HG02885 (cell line): ENCODE measurements around the gene PGLYRP2.

Experiments used
- ATAC-seq: cut with Tn5 transposase; IDR thresholded peaks from one replicate; pipeline ENCODE4 v1.9.1; 2021; ENCODE audit warnings: mild to moderate bottlenecking; ENCODE audit not compliant: unreplicated experiment, poor library complexity

The PGLYRP2 gene

GRCh38 chr19:15456871-15457700 lies 22.2 kb downstream of the PGLYRP2 start:
- no peak for ATAC-seq

DNA sequence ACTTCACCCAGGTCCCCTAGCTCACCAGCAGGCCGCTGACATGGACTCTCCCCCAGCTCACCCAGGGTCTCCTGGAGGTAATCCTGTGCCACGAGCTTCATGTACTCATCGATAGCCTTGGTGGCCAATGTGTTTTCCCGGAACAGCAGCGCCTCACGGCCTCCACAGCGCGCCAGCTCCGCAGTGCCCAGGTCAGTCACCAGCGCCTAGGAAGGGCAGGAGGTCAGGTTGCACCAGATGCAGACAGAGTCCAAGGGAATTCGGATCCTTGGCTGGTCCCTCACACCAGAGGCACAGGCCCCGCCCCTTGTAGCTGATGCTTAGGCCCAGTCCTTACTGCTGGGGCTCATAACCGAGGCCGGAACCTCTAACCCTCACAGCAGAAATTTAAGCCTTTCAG lies 22.9 kb downstream of the PGLYRP2 start:
- no peak for ATAC-seq

DNA sequence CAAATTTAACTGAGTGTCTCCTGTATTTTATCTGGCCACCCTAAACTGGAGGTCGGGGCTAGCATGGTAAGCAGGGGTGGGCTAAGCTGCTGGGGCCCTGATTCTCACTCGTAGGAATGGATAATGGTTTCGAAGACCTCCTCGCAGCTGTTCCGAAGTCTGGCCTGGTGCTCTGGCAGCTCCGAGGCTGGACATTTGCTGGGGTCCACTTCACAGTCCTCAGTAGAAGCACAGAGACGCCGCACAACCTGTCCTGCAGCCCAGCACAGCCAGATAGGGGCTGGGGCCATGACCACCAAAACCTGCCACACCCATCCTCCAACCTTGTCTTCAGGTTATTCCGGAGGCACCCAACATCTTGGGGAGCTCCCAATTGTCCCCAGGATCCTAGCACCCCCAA lies 23.3 kb downstream of the PGLYRP2 start:
- ATAC-seq: no peak

GRCh38 chr19:15453906-15454860 lies 25.1 kb downstream of the PGLYRP2 start:
- no peak for ATAC-seq

DNA sequence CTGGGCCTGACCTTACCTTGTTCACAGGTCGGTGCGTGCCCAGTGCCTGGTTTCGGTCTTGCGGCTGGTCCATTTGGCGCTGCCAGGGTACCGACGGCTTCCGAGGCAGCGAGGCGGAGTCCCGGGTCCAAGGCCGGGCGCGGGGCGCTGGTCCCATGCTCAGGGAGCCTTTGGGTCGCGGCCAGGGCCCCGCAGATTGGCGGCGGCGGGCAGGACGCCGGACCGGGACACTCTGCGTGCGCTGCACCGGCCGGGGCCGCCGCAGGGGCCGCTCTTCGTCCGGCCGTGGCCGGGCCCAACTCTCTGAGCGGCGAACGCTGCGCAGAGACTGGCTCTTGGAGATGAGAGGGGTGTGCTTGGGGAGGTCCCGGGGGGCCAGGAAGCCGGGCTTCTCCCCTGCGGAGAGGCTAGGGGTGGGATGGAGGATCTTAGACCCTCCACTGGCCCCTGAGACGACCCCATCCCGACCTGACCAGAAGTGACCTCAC lies 26.2 kb downstream of the PGLYRP2 start:
- ATAC-seq: no peak

DNA sequence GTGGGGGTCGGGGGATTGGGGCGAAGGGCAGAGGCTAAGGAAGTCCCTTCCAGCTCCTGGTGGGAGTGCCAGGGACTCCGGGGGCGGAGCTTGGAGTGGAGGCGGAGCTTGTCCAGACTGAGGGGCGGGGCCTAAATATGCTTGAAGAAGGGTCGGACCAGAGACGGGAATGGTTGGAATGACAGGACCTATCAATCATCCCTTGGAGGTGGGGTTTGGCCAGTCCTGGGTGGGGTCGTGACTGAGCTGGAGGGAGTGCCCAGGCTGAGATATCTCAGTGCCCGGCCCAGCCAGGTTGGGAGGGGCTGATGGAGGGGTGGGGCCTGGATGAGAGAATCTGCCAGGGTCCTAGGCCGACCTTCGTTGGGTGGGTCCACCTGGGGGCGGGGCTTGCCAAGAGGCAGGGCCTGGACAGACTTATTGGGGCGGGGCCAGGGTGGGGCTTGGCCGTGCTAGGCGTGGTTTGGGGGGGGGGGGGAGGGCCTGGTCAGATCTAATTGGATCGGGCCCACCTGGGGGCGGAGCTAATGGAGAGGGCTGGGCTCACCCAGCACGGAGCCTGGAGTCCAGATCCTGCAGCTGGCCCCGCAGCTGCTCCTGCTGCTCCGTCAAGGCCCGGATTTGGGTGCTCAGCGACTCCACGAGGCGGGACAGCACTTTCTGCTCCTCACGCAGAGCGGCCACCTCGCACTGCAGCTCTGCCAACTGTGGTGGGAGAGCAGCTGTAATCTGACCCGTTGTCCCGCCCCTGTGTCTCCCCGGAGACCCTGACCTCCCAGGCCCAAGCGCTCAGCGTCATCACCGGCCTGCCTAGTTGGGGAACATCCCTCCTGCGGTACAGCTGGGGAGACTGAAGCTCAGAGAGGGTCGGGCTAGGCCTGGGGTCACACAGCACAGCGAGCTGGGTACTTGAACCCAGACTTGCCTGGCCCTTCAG lies 26.9 kb downstream of the PGLYRP2 start:
- ATAC-seq: no peak

- ATAC-seq: no peak
Observed at GRCh38 chr19:15450528-15450890, 28.8 kb downstream of the PGLYRP2 start.

- ATAC-seq: peak; percentile 64
Observed at GRCh38 chr19:15449620-15450527, 29.4 kb downstream of the PGLYRP2 start, which contains the start of gene WIZ. Gene WIZ, minus strand, starts transcription at chr19:15449956. Its CDS starts 1,649 bp downstream, at chr19:15448307.

DNA sequence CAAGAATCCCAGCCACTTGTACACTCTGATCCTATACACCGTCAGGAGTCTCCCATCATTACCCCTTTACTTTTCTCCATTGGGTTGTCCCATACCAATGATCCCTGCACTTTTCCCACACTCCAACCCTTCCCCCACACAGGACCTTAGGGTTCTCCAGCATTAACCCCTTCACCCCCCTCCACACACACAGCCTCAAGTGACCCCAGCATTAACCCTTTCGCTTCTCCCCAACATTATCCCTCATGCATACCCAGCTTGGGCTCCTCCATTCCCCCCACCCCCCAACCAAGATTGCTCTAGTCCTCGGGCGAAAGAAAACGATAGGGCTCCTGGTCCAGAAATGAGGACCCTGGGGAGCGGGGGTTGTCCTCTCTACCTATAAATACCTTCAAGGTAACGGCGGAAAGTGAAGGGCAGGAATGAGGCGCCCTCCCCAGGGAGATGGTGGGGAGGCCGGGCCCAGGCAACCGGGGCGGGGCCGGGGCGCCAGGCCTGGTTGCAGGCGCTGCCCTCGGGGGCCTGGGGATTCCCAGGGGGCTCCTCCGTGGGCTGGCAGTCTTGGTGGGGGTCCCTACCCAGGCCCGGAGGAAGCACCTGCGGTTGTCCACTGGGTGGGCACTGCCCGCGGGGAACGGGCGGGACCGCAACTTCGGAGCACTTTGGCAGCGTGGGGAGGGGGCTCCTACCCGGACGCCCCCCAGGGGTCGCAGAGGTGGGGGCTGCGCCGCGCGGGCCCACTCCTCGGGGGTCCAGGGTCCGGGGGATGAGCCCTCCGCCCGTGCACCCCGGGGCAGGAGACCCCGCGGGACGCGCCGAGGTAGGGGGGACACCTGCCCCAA lies 30.3 kb downstream of the PGLYRP2 start:
- peak; percentile 19 for ATAC-seq

- ATAC-seq: no peak
Observed at GRCh38 chr19:15448044-15448777, 31.1 kb downstream of the PGLYRP2 start.

DNA sequence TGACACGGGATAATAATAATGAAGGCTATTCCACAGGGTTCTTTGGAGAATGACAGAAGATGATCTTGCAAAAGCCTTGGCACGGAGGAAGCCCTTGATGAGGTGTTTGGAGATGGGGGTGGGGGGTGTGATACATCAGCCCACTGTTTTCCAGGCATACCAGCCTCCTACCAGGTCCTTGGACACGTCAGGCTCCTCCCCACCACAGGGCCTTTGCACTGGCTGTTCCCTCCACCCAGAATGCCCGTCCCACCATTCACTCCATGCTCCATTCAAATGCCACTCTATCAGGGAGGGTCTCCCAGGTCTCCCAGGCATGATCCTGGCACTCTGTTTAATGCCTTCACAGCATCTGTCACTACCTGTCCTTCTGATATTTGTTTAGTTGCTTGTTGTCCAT lies 32.2 kb downstream of the PGLYRP2 start:
- no peak for ATAC-seq

DNA sequence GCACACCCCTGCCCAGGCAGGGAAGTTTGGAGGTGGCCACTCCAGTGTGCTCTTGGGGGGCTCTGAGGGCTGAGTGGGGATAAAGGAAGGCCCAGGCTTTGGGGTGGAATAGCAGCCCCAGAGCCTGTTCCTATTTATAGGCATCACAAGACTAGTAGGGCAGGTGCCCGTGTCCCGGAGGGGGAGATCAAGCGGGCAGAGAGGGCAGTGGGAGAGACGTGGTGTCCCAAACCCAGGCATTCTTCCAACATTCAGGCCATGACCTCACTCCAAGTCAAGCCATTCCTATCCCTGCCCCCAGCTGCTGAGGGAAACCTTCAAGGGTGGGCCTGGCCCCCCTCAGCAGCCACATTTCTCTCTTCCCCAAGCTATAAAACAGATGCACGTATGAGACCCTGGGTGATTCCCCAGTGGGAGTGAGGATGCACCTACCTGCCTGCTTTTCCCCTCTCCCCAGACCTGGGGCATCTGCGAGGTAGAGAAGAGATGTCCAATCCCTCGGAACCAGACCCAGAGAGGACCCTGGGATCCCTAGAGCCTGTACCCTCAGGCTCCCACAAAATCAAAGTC lies 33.4 kb downstream of the PGLYRP2 start:
- ATAC-seq: no peak

GRCh38 chr19:15445227-15445605 lies 34.1 kb downstream of the PGLYRP2 start:
- ATAC-seq: no peak

DNA sequence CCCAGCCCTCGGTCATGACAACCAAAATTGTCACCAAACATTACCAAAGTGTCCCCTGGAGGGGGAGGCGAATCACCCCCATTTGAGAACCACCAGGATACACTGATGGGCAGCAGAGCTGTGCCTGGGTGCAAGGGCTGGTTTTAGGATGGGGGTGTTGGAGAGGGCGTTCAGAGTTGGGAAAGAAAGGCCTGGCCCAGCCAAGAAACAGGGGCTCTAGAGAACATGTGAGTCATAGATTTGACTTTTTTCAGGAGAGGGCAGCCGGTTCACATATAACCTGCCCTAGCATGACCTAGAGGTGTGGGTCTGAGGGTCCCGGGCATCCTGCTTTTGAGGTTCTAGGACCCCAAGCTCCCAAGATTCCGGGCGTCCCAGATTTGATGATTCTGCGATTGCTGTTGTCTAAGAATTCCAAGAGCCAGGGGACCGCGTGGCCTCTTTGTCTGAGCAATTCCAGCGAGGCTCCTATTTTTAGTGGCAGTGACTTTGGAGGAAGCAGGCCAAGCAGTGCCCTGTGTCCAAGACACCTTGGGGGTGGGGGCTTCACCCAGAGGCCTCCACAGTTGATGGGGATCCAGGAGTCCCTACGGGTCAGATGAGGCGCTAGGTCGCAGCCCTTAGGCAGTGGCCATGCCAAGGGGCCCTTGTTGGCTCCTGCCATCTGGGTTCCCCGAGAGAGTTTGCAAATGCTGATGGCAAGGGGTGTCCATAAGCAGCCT lies 34.6 kb downstream of the PGLYRP2 start:
- no peak for ATAC-seq

GRCh38 chr19:15443838-15444237 lies 35.5 kb downstream of the PGLYRP2 start:
- no peak for ATAC-seq

- ATAC-seq: no peak
Observed at GRCh38 chr19:15443325-15443724, 36.0 kb downstream of the PGLYRP2 start.
